GM21825 (cell line): ENCODE measurements around the gene CCDC68.
"Not testable (repeated sequence)": the region's sequence is repeated elsewhere in the genome, so short reads cannot be mapped to it uniquely, and the experiment has no call there.

Experiments
- ATAC-seq: cut with Tn5 transposase; IDR thresholded peaks from one replicate; pipeline ENCODE4 v1.9.1; 2021; ENCODE audit warnings: mild to moderate bottlenecking, moderate library complexity; ENCODE audit not compliant: unreplicated experiment

The CCDC68 gene

DNA sequence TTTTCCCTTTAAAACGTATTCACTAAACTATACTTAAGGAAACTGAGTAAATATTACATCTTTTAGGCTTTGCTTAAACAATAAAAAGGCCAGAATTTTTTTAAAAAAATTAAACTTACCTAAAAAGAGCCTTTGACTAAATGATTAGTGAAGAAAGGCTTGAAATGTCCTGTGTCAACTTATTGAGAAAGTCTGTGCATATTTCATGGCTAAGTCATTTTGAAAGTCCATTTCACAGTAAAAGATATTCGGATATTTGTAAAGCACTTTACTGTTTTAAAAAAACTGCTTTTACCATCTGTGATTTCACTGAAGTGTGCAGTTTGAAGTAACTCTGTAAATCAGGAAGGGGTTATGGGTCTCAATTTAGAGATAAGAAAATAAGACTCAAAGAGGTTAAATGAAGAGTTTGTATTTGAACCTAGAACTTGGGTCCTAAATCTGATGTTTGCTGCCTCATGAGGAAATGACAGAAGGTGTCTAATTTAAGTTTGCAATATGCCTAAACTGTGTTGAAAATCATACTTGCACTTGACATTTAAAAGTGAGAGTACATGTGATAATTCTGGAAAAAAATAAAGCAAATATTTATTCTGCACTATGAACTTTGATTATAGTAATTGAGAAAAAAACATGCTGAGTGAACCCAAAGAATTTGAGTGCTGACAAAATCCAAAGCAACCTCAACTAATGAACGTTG is 80.5 kb downstream of the CCDC68 start:
- no peak for ATAC-seq

DNA sequence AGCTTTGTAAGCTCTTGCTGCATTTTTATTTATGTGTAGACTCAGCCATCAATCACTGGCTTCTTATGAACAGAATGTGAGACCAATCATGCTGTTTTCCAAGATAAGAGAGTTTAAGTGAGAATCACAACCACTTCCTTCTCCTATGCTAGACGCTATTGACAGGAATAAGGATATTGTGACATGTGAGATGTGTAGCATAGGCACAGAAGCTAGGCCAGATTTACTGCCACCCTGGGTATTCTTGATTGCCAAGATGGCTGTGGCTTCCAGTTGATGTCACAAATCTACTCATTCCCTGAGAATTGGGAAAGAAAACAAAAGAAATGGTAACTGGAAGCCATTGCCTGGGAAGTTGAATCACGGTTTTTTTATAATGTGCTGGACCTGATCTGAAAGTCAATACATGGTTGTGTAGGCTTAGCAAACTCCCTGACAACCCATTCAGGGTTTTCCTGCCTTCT is 81.1 kb downstream of the CCDC68 start:
- ATAC-seq: no peak

- ATAC-seq: no peak
Measured at GRCh38 chr18:54877076-54877475, 82.2 kb downstream of the CCDC68 start.

DNA sequence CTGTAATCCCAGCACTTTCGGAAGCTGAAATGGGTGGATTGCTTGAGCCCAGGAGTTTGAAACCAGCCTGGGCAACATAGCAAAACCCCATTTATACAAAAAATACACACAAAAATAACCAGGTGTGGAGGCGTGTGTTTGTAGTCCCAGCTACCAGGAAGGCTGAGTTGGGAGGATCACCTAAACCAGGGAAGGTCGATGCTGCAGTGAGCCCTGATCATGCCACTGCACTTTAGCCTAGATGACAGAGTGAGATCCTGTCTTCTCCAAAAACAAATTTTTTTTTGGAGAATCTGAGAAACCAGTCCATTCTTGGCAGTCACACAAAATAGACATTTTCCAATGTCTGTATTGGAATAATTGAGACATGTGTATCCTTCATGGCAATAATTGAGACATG is 84.2 kb downstream of the CCDC68 start:
- no peak for ATAC-seq

DNA sequence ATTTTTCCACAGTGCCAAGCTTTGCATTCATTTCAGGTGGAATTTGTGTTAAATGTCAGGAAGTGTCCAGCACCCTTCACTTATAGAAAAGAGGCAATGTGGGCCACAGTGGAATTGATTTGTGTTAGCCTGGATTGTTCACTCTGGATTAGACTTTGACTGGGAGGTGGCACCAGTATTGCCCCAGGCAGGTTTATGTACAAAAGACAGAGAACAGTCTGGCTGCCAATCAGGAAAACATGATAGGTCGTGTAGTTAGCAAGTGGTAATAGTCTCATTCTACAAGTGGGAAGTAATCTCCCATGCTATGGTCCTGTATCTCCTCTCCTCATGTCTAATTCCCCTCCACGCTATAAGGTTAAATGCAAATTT is 85.4 kb downstream of the CCDC68 start:
- no peak for ATAC-seq

GRCh38 chr18:54872681-54873080 is 86.6 kb downstream of the CCDC68 start:
- no peak for ATAC-seq

GRCh38 chr18:54871231-54871630 is 88.0 kb downstream of the CCDC68 start:
- no peak for ATAC-seq

GRCh38 chr18:54867131-54867530 is 92.1 kb downstream of the CCDC68 start:
- ATAC-seq: no peak

DNA sequence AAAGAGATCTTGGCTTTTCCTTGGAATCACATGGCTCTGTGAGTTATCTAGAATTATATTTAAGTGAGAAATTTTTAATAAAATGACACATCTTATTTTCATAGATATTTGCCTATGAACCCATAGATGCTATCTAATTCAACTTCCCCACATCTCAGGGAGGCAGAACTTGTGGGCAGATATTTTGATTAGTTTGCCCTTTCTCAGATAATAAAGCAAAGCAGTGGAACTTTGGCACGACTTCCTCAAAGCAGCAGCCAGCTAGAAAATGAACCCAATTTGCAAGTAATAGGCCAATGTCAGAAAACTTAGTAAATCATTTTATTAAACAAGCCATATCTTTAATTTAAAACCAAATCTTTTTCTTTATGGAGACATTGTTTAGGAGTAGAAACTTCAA is 98.3 kb downstream of the CCDC68 start:
- no peak for ATAC-seq

GRCh38 chr18:54859667-54860421 is 99.4 kb downstream of the CCDC68 start:
- no peak for ATAC-seq

GRCh38 chr18:54857499-54857898 is 101.8 kb downstream of the CCDC68 start:
- ATAC-seq: no peak

DNA sequence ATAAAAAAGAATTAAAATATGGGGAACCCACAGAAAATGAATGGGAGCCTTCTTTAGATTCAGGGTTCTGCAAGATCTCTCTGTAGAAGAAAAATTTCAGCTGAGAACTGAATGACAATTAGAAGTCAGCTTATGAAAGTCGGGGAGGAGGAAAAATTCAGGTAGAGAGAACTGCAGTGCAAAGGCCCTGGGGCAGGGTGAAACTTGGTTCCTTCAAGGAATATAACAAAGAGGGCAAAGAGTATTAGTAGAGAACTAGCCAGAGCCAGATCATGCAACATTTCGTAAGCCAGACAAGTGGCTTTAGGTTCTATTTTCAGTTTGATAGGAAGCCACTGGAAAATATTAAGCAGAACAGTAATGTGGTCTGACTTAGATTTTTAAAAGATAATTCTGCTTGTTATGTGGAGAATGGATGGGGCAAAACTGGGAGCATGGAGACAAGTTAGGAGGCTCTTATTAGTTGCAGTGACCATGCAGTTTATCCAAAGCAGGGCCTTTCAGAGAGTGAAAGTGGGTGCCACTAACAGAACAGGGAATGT is 103.1 kb downstream of the CCDC68 start:
- ATAC-seq: no peak

DNA sequence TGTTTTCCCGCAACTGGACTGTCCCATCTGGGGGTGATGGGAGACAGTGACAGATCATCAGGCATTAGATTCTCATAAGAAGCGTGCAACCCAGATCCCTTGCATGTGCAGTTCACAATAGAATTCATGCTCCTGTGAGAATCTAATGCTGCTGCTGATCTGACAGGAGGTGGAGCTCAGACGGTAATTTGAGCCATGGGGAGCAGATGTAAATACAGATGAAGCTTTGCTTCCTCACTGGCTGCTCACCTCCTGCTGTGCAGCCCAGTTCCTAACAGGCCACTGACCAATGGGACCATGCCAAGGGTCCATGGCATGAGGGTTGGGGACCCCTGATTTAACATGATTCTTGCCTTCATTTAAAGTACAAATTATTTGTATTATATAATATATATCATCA is 104.2 kb downstream of the CCDC68 start:
- ATAC-seq: not testable (repeated sequence)

DNA sequence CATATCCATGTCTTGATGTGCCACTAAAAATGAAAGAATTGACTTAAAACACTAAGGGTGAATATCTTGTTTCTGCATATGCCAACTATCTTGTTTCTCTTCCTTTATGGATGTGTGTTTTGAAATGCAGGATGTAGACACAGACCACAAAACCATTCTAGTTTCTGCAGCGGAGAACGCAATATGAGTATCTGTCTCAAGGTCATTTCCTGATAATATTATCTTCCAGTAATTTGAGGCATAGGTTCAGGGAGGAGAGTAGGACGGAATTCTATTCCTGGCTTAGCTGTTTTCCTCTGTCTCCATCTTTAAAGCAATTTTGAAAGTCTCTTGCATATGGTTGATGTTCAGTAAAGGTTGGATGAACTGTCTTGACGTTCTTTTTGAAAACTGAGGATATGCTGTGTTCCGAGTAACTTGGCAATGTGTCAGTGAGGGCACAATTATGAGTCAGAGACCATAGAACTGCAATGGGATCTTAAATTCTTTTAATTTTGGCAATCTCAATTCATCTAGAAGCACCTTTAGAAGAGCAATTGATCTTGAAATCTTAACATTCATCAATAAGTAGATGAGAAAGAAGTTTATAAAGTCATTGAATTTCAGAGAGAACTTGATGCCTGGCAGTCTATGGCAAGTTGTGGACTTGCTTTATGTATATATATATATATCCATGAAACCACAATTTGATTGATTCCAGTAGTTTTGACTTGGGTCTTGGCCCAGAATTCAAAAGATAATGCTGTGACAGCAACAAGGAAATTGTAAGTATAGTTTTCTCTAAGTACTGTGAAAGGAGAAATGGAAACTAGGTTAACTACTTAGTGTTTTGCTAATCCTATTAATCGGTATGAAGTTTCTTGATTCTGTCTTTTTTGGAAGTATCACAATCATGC is 106.2 kb downstream of the CCDC68 start:
- no peak for ATAC-seq
